ENCODE measurements around the gene CRKL. TPM values are rescaled to one million over a fixed set of nuclear protein-coding genes. Genes with fewer than 3 reads are reported as not detected.

Gene CRKL
- total RNA-seq, 1 experiment from 2014 or later: 82.5 TPM

- ChIA-PET CTCF (no interaction called here), POLR2A (ENCODE audit: low non-redundant PET) (no interaction called here)
- Histone ChIP-seq H3K36me3 (ENCODE audit: insufficient read depth, low read length, poor library complexity, severe bottlenecking) (no peaks in the 10 kb centered on the region), H3K4me3 (ENCODE audit: low read depth, low read length, poor library complexity, severe bottlenecking) (no peak overlapping the region), H3K9me3 (ENCODE audit: low read depth, low read length, poor library complexity, severe bottlenecking) (no peaks in the 10 kb centered on the region), H3K27me3 (replicated peaks; ENCODE audit: insufficient read depth, low read depth, low read length, poor library complexity) (peaks cover 4% of the 10 kb centered on the region), H3K4me1 (ENCODE audit: insufficient read depth, low read length, poor library complexity, severe bottlenecking) (no peaks in the 10 kb centered on the region), H3K27ac (ENCODE audit: low read depth, low read length, poor library complexity, severe bottlenecking) (no peak overlapping the region)
- intact Hi-C loops (cut with micrococcal nuclease; ENCODE audit: unreplicated experiment): no loop called here
- BruUV-seq (replicated peaks): no TSS peak
- no peak for TF ChIP-seq CTCF (conservative IDR thresholded peaks at IDR 0.05; ENCODE audit: low read depth, low read length)
- no peak for DNase-seq (ENCODE audit: low spot score)
Observed at GRCh38 chr22:20960609-20961008, 43.4 kb downstream of the CRKL start.

DNA sequence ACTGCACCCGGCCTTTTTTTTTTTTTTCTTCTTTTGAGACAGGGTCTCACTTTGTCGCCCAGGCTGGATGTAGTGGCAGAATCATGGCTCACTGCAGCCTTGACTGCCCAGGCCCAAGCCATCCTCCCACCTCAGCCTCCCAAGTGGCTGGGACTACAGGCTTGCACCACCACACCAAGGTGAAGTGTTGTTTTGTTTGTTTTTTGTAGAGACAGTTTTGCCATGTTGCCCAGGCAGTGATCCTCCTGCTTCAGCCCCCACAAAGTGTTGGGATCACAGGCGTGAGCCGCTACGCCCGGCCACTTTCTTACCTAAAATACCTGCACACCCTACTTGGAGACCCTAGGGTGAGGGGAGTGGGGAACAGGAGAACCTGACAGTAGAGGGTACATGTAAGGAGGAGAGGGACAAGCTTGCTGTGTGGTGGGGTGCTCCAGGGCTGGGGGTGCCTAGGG is 45.3 kb downstream of the CRKL start:
- ChIA-PET CTCF (interaction anchor here (0.6 kb wide), 1 partner anchor 15 kb away, joined by 4 read pairs; no protein-coding TSS in a partner anchor), POLR2A (ENCODE audit: low non-redundant PET) (no interaction called here)
- Histone ChIP-seq H3K27me3 (replicated peaks; ENCODE audit: insufficient read depth, low read depth, low read length, poor library complexity) (peaks cover 4% of the 10 kb centered on the region), H3K36me3 (ENCODE audit: insufficient read depth, low read length, poor library complexity, severe bottlenecking) (no peaks in the 10 kb centered on the region), H3K9me3 (ENCODE audit: low read depth, low read length, poor library complexity, severe bottlenecking) (no peaks in the 10 kb centered on the region), H3K4me1 (ENCODE audit: insufficient read depth, low read length, poor library complexity, severe bottlenecking) (no peaks in the 10 kb centered on the region), H3K27ac (ENCODE audit: low read depth, low read length, poor library complexity, severe bottlenecking) (no peak overlapping the region), H3K4me3 (ENCODE audit: low read depth, low read length, poor library complexity, severe bottlenecking) (no peak overlapping the region)
- intact Hi-C loops (cut with micrococcal nuclease; ENCODE audit: unreplicated experiment): no loop called here
- TF ChIP-seq EZH2 (IDR thresholded peaks at IDR 0.05; ENCODE audit: borderline replicate concordance, low read depth, low read length, poor library complexity, severe bottlenecking) (no peak), CTCF (conservative IDR thresholded peaks at IDR 0.05; ENCODE audit: low read depth, low read length) (no peak)
- BruUV-seq (replicated peaks): no TSS peak
- no peak for DNase-seq (ENCODE audit: low spot score)

DNA sequence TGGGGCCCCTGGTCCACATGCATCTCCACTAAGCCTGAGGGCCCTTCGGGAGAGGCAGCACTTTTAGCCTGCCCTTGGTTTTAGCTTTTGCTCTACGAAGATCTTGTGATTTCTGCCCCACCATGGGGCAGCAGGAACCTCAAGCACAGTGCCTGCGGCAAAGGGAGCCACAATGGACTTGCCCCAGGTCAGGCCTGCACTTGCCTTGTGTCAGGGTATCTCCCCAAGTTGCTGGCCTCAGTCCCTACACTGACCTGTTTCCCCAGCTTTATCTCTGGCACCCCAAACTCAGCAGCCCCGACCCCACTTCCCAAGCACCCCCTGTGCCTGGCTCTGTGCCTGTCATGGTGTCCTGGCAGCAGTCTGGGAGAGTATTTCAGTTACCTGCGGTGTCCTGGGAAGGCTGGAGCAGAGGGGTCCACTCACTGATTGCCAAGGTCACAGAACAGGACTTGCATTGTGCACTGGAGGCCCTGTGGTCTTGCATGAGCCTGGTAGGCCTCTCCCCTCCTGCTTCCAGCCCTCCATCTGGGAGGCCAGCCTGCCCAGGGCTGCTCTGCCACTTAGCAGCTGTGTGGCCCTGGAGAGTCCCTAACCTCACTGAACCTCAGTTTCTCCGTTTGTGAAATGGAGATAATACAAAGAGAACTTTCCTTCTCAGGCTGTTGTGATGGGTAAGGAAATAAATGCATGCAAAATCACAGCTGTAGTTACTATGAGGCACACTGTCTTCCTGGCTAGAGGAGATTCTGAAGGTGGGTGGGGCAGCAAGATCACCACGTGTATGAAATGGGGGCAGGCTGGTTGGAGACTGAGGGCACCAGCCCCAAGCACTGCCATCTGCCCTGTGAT is 46.2 kb downstream of the CRKL start:
- H3K9me3 ChIP-seq (ENCODE audit: low read depth, low read length, poor library complexity, severe bottlenecking): no peaks in the 10 kb centered on the region
- ChIA-PET CTCF (no interaction called here), POLR2A (ENCODE audit: low non-redundant PET) (no interaction called here)
- H3K36me3 ChIP-seq (ENCODE audit: insufficient read depth, low read length, poor library complexity, severe bottlenecking): no peaks in the 10 kb centered on the region
- no peak overlapping the region for H3K27ac ChIP-seq (ENCODE audit: low read depth, low read length, poor library complexity, severe bottlenecking)
- no peak overlapping the region for H3K4me3 ChIP-seq (ENCODE audit: low read depth, low read length, poor library complexity, severe bottlenecking)
- intact Hi-C loops (cut with micrococcal nuclease; ENCODE audit: unreplicated experiment): no loop called here
- H3K27me3 ChIP-seq (replicated peaks; ENCODE audit: insufficient read depth, low read depth, low read length, poor library complexity): peaks cover 4% of the 10 kb centered on the region
- no TSS peak for BruUV-seq (replicated peaks)
- DNase-seq (ENCODE audit: low spot score): no peak
- no peaks in the 10 kb centered on the region for H3K4me1 ChIP-seq (ENCODE audit: insufficient read depth, low read length, poor library complexity, severe bottlenecking)
- TF ChIP-seq EZH2 (IDR thresholded peaks at IDR 0.05; ENCODE audit: borderline replicate concordance, low read depth, low read length, poor library complexity, severe bottlenecking) (no peak), CTCF (conservative IDR thresholded peaks at IDR 0.05; ENCODE audit: low read depth, low read length) (no peak)

All from A673 (cell line).